Glutamatergic neuron (in vitro differentiated cells): ENCODE data around the gene NME5. TPM values are rescaled to one million over a fixed set of nuclear protein-coding genes. Genes with fewer than 3 reads are reported as not detected.

Experiments used
- DNase-seq: peaks from one replicate; pipeline ENCODE4 v3.0.0; 2022
- H3K27ac Mint-ChIP-seq: one replicate; pipeline ENCODE4 v1.8.0; 2020; ENCODE audit warnings: mild to moderate bottlenecking, mixed read lengths, inconsistent platforms; ENCODE audit not compliant: unreplicated experiment
- H3K27me3 Mint-ChIP-seq: one replicate; pipeline ENCODE4 v1.8.0; 2020; ENCODE audit warnings: mild to moderate bottlenecking, moderate library complexity, mixed read lengths, inconsistent platforms; ENCODE audit not compliant: unreplicated experiment
- H3K36me3 Mint-ChIP-seq: one replicate; pipeline ENCODE4 v1.8.0; 2020; ENCODE audit warnings: mild to moderate bottlenecking, mixed read lengths, inconsistent platforms; ENCODE audit not compliant: unreplicated experiment
- H3K4me1 Mint-ChIP-seq: one replicate; pipeline ENCODE4 v1.8.0; 2020; ENCODE audit warnings: mild to moderate bottlenecking, low read depth, mixed read lengths, inconsistent platforms; ENCODE audit not compliant: unreplicated experiment
- H3K4me3 Mint-ChIP-seq: one replicate; pipeline ENCODE4 v1.8.0; 2020; ENCODE audit warnings: mild to moderate bottlenecking, mixed read lengths, inconsistent platforms; ENCODE audit not compliant: unreplicated experiment
- H3K9me3 Mint-ChIP-seq: one replicate; pipeline ENCODE4 v1.8.0; 2020; ENCODE audit warnings: mild to moderate bottlenecking, moderate library complexity, mixed read lengths, inconsistent platforms; ENCODE audit not compliant: unreplicated experiment
- total RNA-seq: library from RNA; stranded (reverse); fragmentation: NEBNext Ultra II Directional; extraction: Animal tissue kit (Norgen Biotek cat#: 25700); gene quantifications from one replicate; pipeline ENCODE4 v1.2.1, GENCODE V29; 2021; ENCODE audit not compliant: unreplicated experiment
- TF ChIP-seq, protein P1 (sequence below): fragments of 200-600 bp; sonication (generic); IDR thresholded peaks from one replicate; pipeline ENCODE4 v1.5.0; 2021; ENCODE audit not compliant: partially characterized antibody, unreplicated experiment

NME5 gene
- total RNA-seq, 1 donor from 2014 or later = 0.71 TPM

DNA sequence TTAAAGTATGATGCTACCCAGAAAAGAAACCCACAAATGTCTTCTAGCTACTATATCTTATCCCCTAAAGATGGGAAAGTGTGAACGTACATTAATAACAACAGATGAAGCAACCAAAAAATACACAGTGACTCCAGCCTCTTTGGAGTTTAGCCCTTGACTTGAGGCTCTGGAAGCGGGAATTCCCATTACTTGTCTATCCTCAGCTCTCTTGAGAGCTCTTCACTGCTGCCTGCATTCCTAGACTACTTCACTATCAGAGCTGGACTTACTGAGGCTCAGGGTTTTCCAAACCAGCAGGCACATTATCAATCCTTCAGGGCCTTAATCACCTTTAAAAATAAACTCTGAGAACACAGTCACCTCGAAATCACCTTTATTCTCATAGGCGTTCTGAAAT, 1.0 kb upstream of the NME5 start:
- DNase-seq = no peak
- Mint-ChIP-seq H3K9me3 (peaks cover 1% of the 10 kb centered on the region), H3K4me3 (no peak overlapping the region), H3K4me1 (no peaks in the 10 kb centered on the region), H3K36me3 (no peaks in the 10 kb centered on the region), H3K27me3 (no peaks in the 10 kb centered on the region), H3K27ac (no peak overlapping the region)
- TF ChIP-seq, protein P1, sequence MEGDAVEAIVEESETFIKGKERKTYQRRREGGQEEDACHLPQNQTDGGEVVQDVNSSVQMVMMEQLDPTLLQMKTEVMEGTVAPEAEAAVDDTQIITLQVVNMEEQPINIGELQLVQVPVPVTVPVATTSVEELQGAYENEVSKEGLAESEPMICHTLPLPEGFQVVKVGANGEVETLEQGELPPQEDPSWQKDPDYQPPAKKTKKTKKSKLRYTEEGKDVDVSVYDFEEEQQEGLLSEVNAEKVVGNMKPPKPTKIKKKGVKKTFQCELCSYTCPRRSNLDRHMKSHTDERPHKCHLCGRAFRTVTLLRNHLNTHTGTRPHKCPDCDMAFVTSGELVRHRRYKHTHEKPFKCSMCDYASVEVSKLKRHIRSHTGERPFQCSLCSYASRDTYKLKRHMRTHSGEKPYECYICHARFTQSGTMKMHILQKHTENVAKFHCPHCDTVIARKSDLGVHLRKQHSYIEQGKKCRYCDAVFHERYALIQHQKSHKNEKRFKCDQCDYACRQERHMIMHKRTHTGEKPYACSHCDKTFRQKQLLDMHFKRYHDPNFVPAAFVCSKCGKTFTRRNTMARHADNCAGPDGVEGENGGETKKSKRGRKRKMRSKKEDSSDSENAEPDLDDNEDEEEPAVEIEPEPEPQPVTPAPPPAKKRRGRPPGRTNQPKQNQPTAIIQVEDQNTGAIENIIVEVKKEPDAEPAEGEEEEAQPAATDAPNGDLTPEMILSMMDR = no peak

DNA sequence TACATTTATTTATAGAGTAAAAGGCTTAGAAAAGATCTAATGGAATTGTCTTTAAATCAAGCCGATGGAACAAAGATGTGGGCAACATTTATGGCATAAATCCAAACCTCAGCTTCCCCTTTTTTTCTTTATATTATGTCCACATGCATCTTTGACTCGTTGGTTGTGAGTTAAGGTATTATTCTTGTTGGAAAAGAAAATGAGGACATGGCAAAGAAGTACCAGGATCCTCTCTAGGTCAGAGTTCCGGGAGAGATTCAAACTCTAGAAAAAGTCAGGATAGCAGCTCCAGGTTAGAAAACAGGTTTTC, 508 bp upstream of the NME5 start:
- DNase-seq = no peak
- TF ChIP-seq, protein P1 = no peak
- H3K4me3 Mint-ChIP-seq = peak overlapping the region; percentile 84
- no peaks in the 10 kb centered on the region for H3K36me3 Mint-ChIP-seq
- H3K27me3 Mint-ChIP-seq = no peaks in the 10 kb centered on the region
- H3K9me3 Mint-ChIP-seq = peaks cover 1% of the 10 kb centered on the region
- H3K27ac Mint-ChIP-seq = no peak overlapping the region
- H3K4me1 Mint-ChIP-seq = no peaks in the 10 kb centered on the region

DNA sequence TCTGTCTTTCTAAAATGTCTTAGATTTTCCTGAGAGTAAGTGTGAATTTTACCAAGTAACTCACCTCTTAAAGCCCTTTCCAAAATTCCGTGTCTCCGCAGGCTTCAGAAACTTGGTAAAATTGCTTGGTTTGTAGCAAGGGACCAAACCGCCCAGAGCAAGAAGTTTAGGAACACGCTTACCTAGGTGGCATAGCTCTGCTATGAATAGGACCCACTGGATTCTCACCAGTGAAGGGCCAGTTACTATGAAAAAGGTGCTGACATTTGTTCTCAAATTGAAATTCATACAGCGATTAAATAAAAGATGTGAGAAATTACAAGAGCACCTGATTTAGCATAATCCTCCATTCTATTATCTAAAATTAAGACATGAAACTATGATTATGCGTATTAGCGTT, 6.7 kb downstream of the NME5 start:
- Mint-ChIP-seq H3K4me3 (no peak overlapping the region), H3K36me3 (no peaks in the 10 kb centered on the region), H3K27ac (no peak overlapping the region), H3K4me1 (no peaks in the 10 kb centered on the region), H3K9me3 (no peaks in the 10 kb centered on the region), H3K27me3 (no peaks in the 10 kb centered on the region)
- TF ChIP-seq, protein P1 = no peak
- no peak for DNase-seq

DNA sequence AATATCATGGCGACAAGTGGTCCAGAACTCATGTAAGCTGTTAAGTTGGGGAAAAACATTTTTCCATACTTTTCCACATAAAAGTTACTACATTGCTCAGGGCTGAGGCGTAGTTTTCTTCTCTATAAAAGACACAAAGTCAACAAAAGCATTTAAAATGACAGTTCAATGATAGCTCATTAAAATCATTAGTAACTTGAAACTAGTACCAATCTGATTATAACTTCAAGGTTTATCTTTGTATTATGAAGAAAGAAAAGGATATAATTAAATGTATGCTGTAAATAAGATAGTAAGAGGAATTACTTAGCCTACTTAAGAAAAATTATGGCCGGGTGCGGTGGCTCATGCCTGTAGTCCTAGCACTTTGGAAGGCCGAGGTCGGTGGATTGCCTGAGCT, 9.9 kb downstream of the NME5 start:
- Mint-ChIP-seq H3K9me3 (no peaks in the 10 kb centered on the region), H3K36me3 (no peaks in the 10 kb centered on the region), H3K4me3 (no peak overlapping the region), H3K27ac (no peak overlapping the region), H3K4me1 (no peaks in the 10 kb centered on the region), H3K27me3 (peaks cover 2% of the 10 kb centered on the region)
- DNase-seq = no peak
- TF ChIP-seq, protein P1 = no peak

DNA sequence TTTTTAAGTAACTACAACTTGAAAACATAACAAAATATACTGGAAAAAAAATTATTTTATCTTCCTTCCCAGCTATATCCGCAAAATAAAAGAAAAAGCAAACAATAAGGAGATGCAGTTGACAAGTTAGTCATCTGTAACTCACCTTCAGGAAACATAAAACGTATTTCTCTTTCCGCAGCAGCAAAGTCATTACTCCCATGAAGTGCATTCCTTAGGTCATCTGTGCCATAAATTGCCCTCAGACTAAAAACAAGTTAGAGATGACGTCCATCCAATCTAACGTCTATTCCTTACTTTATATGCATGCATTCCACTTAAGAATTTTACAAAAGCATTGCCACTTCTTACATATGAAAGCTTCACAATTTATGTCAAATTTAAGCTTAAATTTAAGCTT, 10.9 kb downstream of the NME5 start:
- DNase-seq = no peak
- Mint-ChIP-seq H3K27ac (no peak overlapping the region), H3K9me3 (no peaks in the 10 kb centered on the region), H3K27me3 (peaks cover 2% of the 10 kb centered on the region), H3K4me1 (no peaks in the 10 kb centered on the region), H3K4me3 (no peak overlapping the region), H3K36me3 (no peaks in the 10 kb centered on the region)
- TF ChIP-seq, protein P1 = no peak
